Measurements from ENCODE around the gene SDCBP2. TPM values are rescaled to one million over a fixed set of nuclear protein-coding genes. Genes with fewer than 3 reads are reported as not detected.

The SDCBP2 gene
- 0.49 and 2.0 TPM in 2 replicates for total RNA-seq (2014; rRNA removed; shearing (Covaris generic))

GRCh38 chr20:1328680-1329330 is at the start of gene SDCBP2:
Gene SDCBP2, minus strand, starts transcription at chr20:1329139. Its CDS starts 8,723 bp downstream, at chr20:1320416.
- DNase-seq (ENCODE audit: low spot score): no peak
- in situ Hi-C loops (cut with HindIII; ENCODE audit: low sequenced_read_pairs): no loop called here

GRCh38 chr20:1378735-1379125 is 49.8 kb upstream of the SDCBP2 start:
- in situ Hi-C loops (cut with HindIII; ENCODE audit: low sequenced_read_pairs): no loop called here
- DNase-seq (ENCODE audit: low spot score): no peak

- in situ Hi-C loops (cut with HindIII; ENCODE audit: low sequenced_read_pairs): no loop called here
- no peak for DNase-seq (ENCODE audit: low spot score)
Observed at GRCh38 chr20:1377984-1378734, 49.2 kb upstream of the SDCBP2 start.

GRCh38 chr20:1377341-1377871 is 48.5 kb upstream of the SDCBP2 start:
- in situ Hi-C loops (cut with HindIII; ENCODE audit: low sequenced_read_pairs): no loop called here
- no peak for DNase-seq (ENCODE audit: low spot score)

GRCh38 chr20:1376408-1377270 is 47.7 kb upstream of the SDCBP2 start:
- in situ Hi-C loops (cut with HindIII; ENCODE audit: low sequenced_read_pairs): no loop called here
- no peak for DNase-seq (ENCODE audit: low spot score)

- DNase-seq (ENCODE audit: low spot score): no peak
- in situ Hi-C loops (cut with HindIII; ENCODE audit: low sequenced_read_pairs): no loop called here
Observed at GRCh38 chr20:1376007-1376406, 47.1 kb upstream of the SDCBP2 start.

- DNase-seq (ENCODE audit: low spot score): no peak
Observed at GRCh38 chr20:1375515-1375914, 46.6 kb upstream of the SDCBP2 start.

GRCh38 chr20:1374246-1374645 is 45.3 kb upstream of the SDCBP2 start:
- no peak for DNase-seq (ENCODE audit: low spot score)
- in situ Hi-C loops (cut with HindIII; ENCODE audit: low sequenced_read_pairs): no loop called here

More at GRCh38 chr20:1375515-1375914, 46.6 kb upstream of the SDCBP2 start:
- in situ Hi-C loops (cut with HindIII; ENCODE audit: low sequenced_read_pairs): no loop called here

GRCh38 chr20:1373614-1374013 is 44.7 kb upstream of the SDCBP2 start:
- in situ Hi-C loops (cut with HindIII; ENCODE audit: low sequenced_read_pairs): no loop called here
- DNase-seq (ENCODE audit: low spot score): no peak

- no peak for DNase-seq (ENCODE audit: low spot score)
- in situ Hi-C loops (cut with HindIII; ENCODE audit: low sequenced_read_pairs): no loop called here
Observed at GRCh38 chr20:1373036-1373435, 44.1 kb upstream of the SDCBP2 start.

- in situ Hi-C loops (cut with HindIII; ENCODE audit: low sequenced_read_pairs): no loop called here
- DNase-seq (ENCODE audit: low spot score): no peak
Observed at GRCh38 chr20:1371830-1372539, 43.0 kb upstream of the SDCBP2 start.

- in situ Hi-C loops (cut with HindIII; ENCODE audit: low sequenced_read_pairs): no loop called here
- DNase-seq (ENCODE audit: low spot score): no peak
Observed at GRCh38 chr20:1371202-1371782, 42.4 kb upstream of the SDCBP2 start.

- DNase-seq (ENCODE audit: low spot score): no peak
- in situ Hi-C loops (cut with HindIII; ENCODE audit: low sequenced_read_pairs): no loop called here
Observed at GRCh38 chr20:1370548-1371110, 41.7 kb upstream of the SDCBP2 start.

GRCh38 chr20:1369970-1370369 is 41.0 kb upstream of the SDCBP2 start:
- no peak for DNase-seq (ENCODE audit: low spot score)
- in situ Hi-C loops (cut with HindIII; ENCODE audit: low sequenced_read_pairs): no loop called here

GRCh38 chr20:1368448-1369199 is 39.7 kb upstream of the SDCBP2 start:
- DNase-seq (ENCODE audit: low spot score): no peak
- in situ Hi-C loops (cut with HindIII; ENCODE audit: low sequenced_read_pairs): no loop called here

GRCh38 chr20:1367479-1367878 is 38.5 kb upstream of the SDCBP2 start:
- in situ Hi-C loops (cut with HindIII; ENCODE audit: low sequenced_read_pairs): no loop called here

GRCh38 chr20:1364106-1364505 is 35.2 kb upstream of the SDCBP2 start:
- in situ Hi-C loops (cut with HindIII; ENCODE audit: low sequenced_read_pairs): no loop called here
- DNase-seq (ENCODE audit: low spot score): no peak

More at GRCh38 chr20:1367479-1367878, 38.5 kb upstream of the SDCBP2 start:
- no peak for DNase-seq (ENCODE audit: low spot score)

- in situ Hi-C loops (cut with HindIII; ENCODE audit: low sequenced_read_pairs): no loop called here
- DNase-seq (ENCODE audit: low spot score): no peak
Observed at GRCh38 chr20:1363522-1363921, 34.6 kb upstream of the SDCBP2 start.

Measured in G401 (cell line).